ENCODE data around the gene KRT6A.

Gene KRT6A

DNA sequence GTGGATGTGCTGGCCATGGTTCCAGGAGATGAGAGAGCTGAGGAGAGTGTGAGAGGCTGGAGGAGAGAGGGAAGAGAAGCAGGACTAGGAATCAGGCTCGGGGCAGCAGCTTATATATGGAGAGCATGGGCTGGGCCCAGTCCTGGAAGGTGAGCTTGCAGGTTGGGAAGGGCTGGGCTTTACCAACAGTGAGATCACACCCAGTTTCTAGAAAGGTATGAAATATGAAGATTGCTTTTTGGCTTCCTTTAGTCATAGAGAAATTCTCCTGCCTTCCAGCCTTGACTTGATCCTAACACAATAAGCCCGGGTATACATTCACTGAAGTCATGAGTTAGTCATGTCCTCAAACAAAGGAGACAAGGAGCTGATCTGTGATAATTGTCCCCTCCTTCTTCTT is at the start of gene KRT6A:
KRT6A (minus strand) TSS at position 86 of the 400 bp plus-strand sequence; CDS start at position 17, 69 bp downstream.
- H3K9me3 ChIP-seq (ENCODE audit: control insufficient read depth, insufficient read depth, low read length): no peaks in the 10 kb centered on the region

GRCh38 chr12:52542157-52542556 is 49.1 kb upstream of the KRT6A start:
- TF ChIP-seq, protein P1, sequence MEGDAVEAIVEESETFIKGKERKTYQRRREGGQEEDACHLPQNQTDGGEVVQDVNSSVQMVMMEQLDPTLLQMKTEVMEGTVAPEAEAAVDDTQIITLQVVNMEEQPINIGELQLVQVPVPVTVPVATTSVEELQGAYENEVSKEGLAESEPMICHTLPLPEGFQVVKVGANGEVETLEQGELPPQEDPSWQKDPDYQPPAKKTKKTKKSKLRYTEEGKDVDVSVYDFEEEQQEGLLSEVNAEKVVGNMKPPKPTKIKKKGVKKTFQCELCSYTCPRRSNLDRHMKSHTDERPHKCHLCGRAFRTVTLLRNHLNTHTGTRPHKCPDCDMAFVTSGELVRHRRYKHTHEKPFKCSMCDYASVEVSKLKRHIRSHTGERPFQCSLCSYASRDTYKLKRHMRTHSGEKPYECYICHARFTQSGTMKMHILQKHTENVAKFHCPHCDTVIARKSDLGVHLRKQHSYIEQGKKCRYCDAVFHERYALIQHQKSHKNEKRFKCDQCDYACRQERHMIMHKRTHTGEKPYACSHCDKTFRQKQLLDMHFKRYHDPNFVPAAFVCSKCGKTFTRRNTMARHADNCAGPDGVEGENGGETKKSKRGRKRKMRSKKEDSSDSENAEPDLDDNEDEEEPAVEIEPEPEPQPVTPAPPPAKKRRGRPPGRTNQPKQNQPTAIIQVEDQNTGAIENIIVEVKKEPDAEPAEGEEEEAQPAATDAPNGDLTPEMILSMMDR (IDR thresholded peaks at IDR 0.05; ENCODE audit: low read depth, low read length, poor library complexity, severe bottlenecking): no peak
- TF ChIP-seq EZH2phosphoT487 (IDR thresholded peaks at IDR 0.05; ENCODE audit: borderline replicate concordance, low read length): no peak
- no peaks in the 10 kb centered on the region for H3K9me3 ChIP-seq (ENCODE audit: control insufficient read depth, insufficient read depth, low read length)
- no peaks in the 10 kb centered on the region for H3K79me2 ChIP-seq (ENCODE audit: control insufficient read depth, low read length)
- no peaks in the 10 kb centered on the region for H3K36me3 ChIP-seq (ENCODE audit: control insufficient read depth, low read length)
- H3K4me2 ChIP-seq (ENCODE audit: low read length): no peak overlapping the region
- H3K27me3 ChIP-seq (ENCODE audit: control insufficient read depth, low read length): no peaks in the 10 kb centered on the region
- H3K4me1 ChIP-seq (ENCODE audit: control insufficient read depth, low read length): no peaks in the 10 kb centered on the region
- no peak overlapping the region for H3K27ac ChIP-seq (ENCODE audit: low read depth, low read length)
- no peaks in the 10 kb centered on the region for H4K20me1 ChIP-seq (ENCODE audit: control insufficient read depth, insufficient read depth, low read depth, low read length)
- no peak overlapping the region for H3K4me3 ChIP-seq (ENCODE audit: low read length)
- no peaks in the 10 kb centered on the region for H3F3A ChIP-seq (ENCODE audit: control insufficient read depth, insufficient read depth)
- no peaks in the 10 kb centered on the region for H3K9me2 ChIP-seq (replicated peaks; ENCODE audit: control insufficient read depth, low read length)

More for the DNA sequence above, at the start of gene KRT6A:
- no peaks in the 10 kb centered on the region for H3K36me3 ChIP-seq (ENCODE audit: control insufficient read depth, low read length)
- no peak within 1 kb of the TSS for H3K27ac ChIP-seq (ENCODE audit: low read depth, low read length)
- H3K4me2 ChIP-seq (ENCODE audit: low read length): no peak within 1 kb of the TSS
- H3K9me2 ChIP-seq (replicated peaks; ENCODE audit: control insufficient read depth, low read length): no peaks in the 10 kb centered on the region
- no peak within 1 kb of the TSS for H3K4me3 ChIP-seq (ENCODE audit: low read length)
- H4K20me1 ChIP-seq (ENCODE audit: control insufficient read depth, insufficient read depth, low read depth, low read length): no peaks in the 10 kb centered on the region
- H3K79me2 ChIP-seq (ENCODE audit: control insufficient read depth, low read length): no peaks in the 10 kb centered on the region
- TF ChIP-seq, protein P1 (IDR thresholded peaks at IDR 0.05; ENCODE audit: low read depth, low read length, poor library complexity, severe bottlenecking): no peak
- TF ChIP-seq EZH2phosphoT487 (IDR thresholded peaks at IDR 0.05; ENCODE audit: borderline replicate concordance, low read length): no peak
- peaks cover 15% of the 10 kb centered on the region for H3K27me3 ChIP-seq (ENCODE audit: control insufficient read depth, low read length)
- no peaks in the 10 kb centered on the region for H3F3A ChIP-seq (ENCODE audit: control insufficient read depth, insufficient read depth)
- no peaks in the 10 kb centered on the region for H3K4me1 ChIP-seq (ENCODE audit: control insufficient read depth, low read length)

DNA sequence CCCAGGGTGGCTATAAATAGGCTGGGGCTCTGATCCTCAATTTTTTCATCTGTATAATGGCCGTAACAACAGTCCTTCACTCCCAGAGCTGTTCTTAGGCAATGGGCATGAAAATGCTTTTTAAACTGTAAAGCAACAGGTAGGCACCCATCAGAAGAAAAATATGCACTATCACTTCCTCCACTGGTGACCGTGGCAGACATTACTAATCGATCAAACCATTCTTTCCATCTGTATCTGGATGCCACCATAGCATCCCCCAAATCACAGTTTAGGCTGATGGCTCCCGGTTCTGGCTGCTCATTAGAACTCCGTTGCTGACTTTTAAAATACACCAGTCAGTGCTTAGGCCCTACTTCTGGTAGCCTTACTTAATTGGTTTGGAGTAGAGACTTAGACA is 48.7 kb upstream of the KRT6A start:
- H3K9me3 ChIP-seq (ENCODE audit: control insufficient read depth, insufficient read depth, low read length): no peaks in the 10 kb centered on the region
- H3K36me3 ChIP-seq (ENCODE audit: control insufficient read depth, low read length): no peaks in the 10 kb centered on the region
- H3K9me2 ChIP-seq (replicated peaks; ENCODE audit: control insufficient read depth, low read length): no peaks in the 10 kb centered on the region
- H3K79me2 ChIP-seq (ENCODE audit: control insufficient read depth, low read length): no peaks in the 10 kb centered on the region
- no peaks in the 10 kb centered on the region for H3K27me3 ChIP-seq (ENCODE audit: control insufficient read depth, low read length)
- no peak overlapping the region for H3K27ac ChIP-seq (ENCODE audit: low read depth, low read length)
- H3K4me2 ChIP-seq (ENCODE audit: low read length): no peak overlapping the region
- TF ChIP-seq, protein P1 (IDR thresholded peaks at IDR 0.05; ENCODE audit: low read depth, low read length, poor library complexity, severe bottlenecking): no peak
- TF ChIP-seq EZH2phosphoT487 (IDR thresholded peaks at IDR 0.05; ENCODE audit: borderline replicate concordance, low read length): no peak
- no peaks in the 10 kb centered on the region for H3K4me1 ChIP-seq (ENCODE audit: control insufficient read depth, low read length)
- H3K4me3 ChIP-seq (ENCODE audit: low read length): no peak overlapping the region
- no peaks in the 10 kb centered on the region for H3F3A ChIP-seq (ENCODE audit: control insufficient read depth, insufficient read depth)
- no peaks in the 10 kb centered on the region for H4K20me1 ChIP-seq (ENCODE audit: control insufficient read depth, insufficient read depth, low read depth, low read length)
